ENCODE results near the gene CDX4.
"Not testable (repeated sequence)": the region's sequence is repeated elsewhere in the genome, so short reads cannot be mapped to it uniquely, and the experiment has no call there.

CDX4 gene

DNA sequence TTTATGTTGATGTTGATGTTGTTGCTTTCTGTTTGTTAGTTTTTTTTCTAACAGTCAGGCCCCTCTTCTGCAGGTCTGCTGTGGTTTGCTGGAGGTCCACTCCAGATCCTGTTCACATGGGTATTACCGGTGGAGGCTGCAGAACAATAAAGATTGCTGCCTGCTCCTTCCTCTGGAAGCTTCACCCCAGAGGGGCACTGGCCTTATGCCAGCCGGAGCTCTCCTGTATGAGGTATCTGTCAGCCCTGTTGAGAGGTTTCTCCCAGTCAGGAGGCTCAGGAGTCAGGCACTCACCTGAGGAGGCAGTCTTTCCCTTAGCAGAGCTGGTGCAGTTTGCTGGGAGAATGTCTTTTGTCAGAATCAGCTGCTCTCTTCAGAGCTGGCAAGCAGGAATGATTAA lies 34.7 kb downstream of the CDX4 start:
- no peak for DNase-seq (ENCODE audit: extremely low read depth, insufficient read length)
- Histone ChIP-seq H3K27me3 (replicated peaks; ENCODE audit: control insufficient read depth, insufficient read depth, low read length) (no peaks in the 10 kb centered on the region), H3K36me3 (ENCODE audit: control insufficient read depth, insufficient read depth, low read length) (no peaks in the 10 kb centered on the region), H3K4me3 (replicated peaks; ENCODE audit: low read depth, low read length) (no peak overlapping the region)
- TF ChIP-seq, protein P1, sequence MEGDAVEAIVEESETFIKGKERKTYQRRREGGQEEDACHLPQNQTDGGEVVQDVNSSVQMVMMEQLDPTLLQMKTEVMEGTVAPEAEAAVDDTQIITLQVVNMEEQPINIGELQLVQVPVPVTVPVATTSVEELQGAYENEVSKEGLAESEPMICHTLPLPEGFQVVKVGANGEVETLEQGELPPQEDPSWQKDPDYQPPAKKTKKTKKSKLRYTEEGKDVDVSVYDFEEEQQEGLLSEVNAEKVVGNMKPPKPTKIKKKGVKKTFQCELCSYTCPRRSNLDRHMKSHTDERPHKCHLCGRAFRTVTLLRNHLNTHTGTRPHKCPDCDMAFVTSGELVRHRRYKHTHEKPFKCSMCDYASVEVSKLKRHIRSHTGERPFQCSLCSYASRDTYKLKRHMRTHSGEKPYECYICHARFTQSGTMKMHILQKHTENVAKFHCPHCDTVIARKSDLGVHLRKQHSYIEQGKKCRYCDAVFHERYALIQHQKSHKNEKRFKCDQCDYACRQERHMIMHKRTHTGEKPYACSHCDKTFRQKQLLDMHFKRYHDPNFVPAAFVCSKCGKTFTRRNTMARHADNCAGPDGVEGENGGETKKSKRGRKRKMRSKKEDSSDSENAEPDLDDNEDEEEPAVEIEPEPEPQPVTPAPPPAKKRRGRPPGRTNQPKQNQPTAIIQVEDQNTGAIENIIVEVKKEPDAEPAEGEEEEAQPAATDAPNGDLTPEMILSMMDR (IDR thresholded peaks at IDR 0.05; ENCODE audit: insufficient read depth, low read length, poor library complexity, severe bottlenecking): no peak

DNA sequence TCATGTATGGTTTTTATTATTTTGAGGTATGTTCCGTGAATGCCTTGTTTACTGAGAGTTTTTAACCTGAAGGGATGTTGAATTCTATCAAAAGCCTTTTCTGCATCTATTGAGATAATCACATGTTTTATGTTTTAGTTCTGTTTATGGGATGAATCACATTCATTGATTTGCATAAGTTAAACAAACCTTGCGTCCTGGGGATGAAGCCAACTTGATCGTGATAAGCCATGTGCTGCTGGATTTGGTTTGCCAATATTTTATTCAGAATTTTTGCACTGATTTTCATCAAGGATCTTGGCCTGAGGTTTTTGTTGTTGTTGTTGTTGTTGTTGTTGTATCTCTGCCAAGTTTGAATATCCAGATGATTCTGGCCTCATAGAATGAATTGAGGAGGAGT lies 43.8 kb downstream of the CDX4 start:
- no peak for DNase-seq (ENCODE audit: extremely low read depth, insufficient read length)
- no peak overlapping the region for H3K4me3 ChIP-seq (replicated peaks; ENCODE audit: low read depth, low read length)
- TF ChIP-seq, protein P1 (IDR thresholded peaks at IDR 0.05; ENCODE audit: insufficient read depth, low read length, poor library complexity, severe bottlenecking): no peak
- no peaks in the 10 kb centered on the region for H3K27me3 ChIP-seq (replicated peaks; ENCODE audit: control insufficient read depth, insufficient read depth, low read length)
- H3K36me3 ChIP-seq (ENCODE audit: control insufficient read depth, insufficient read depth, low read length): no peaks in the 10 kb centered on the region

DNA sequence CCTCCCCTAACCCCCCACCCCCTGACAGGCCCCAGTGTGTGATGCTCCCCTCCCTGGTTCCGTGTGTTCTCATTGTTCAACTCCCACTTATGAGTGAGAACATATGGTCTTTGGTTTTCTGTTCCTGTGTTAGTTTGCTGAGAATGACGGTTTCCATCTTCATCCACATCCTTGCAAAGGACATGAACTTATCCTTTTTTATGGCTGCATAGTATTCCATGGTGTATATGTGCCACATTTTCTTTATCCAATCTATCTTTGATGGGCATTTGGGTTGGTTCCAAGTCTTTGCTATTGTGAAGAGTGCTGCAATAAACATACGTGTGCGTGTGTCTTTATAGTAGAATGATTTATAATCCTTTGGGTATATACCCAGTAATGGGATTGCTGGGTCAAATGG lies 45.3 kb downstream of the CDX4 start:
- not testable (repeated sequence) for H3K36me3 ChIP-seq (ENCODE audit: control insufficient read depth, insufficient read depth, low read length); H3K4me3 ChIP-seq (replicated peaks; ENCODE audit: low read depth, low read length); DNase-seq (ENCODE audit: extremely low read depth, insufficient read length); H3K27me3 ChIP-seq (replicated peaks; ENCODE audit: control insufficient read depth, insufficient read depth, low read length)

Data from GM06990 (cell line).